ENCODE measurements around the gene ZNF768.

DNA sequence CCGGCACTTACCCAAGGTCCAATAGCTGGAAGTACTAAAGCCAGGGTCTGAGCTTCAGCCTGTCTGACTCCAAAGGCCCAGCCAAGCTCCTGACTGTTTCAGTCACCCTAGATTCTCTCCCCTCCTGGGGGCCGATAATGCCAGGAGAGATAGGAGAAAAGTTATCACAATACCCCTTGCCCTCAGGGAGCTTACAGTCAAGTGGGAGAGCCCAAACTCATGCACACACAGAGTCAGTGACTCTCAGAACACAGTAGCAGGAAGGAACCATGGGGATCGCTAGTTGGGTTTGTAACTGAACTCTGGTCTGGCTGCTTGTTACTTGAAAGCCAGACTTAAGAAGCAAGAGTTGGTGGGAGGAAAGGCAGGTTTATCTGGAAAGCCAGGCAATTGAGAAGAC lies 14.9 kb downstream of the ZNF768 start:
- TF ChIP-seq POLR2AphosphoS5 (IDR thresholded peaks at IDR 0.05; ENCODE audit: low read depth, low read length) (no peak), POLR2A (IDR thresholded peaks at IDR 0.05; ENCODE audit: borderline replicate concordance, extremely low read depth, insufficient read depth, insufficient read length) (no peak), SRF (IDR thresholded peaks at IDR 0.05; ENCODE audit: low read depth) (no peak), CEBPB (IDR thresholded peaks at IDR 0.05; ENCODE audit: low read depth) (no peak), EZH2phosphoT487 (IDR thresholded peaks at IDR 0.05; ENCODE audit: borderline replicate concordance) (no peak), CBX3 (IDR thresholded peaks at IDR 0.05; ENCODE audit: low read depth) (no peak), EZH2 (IDR thresholded peaks at IDR 0.05) (no peak), EGR1 (IDR thresholded peaks at IDR 0.05; ENCODE audit: low read depth) (no peak)
- TF ChIP-seq, protein P1, sequence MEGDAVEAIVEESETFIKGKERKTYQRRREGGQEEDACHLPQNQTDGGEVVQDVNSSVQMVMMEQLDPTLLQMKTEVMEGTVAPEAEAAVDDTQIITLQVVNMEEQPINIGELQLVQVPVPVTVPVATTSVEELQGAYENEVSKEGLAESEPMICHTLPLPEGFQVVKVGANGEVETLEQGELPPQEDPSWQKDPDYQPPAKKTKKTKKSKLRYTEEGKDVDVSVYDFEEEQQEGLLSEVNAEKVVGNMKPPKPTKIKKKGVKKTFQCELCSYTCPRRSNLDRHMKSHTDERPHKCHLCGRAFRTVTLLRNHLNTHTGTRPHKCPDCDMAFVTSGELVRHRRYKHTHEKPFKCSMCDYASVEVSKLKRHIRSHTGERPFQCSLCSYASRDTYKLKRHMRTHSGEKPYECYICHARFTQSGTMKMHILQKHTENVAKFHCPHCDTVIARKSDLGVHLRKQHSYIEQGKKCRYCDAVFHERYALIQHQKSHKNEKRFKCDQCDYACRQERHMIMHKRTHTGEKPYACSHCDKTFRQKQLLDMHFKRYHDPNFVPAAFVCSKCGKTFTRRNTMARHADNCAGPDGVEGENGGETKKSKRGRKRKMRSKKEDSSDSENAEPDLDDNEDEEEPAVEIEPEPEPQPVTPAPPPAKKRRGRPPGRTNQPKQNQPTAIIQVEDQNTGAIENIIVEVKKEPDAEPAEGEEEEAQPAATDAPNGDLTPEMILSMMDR (IDR thresholded peaks at IDR 0.05 in 2 of 3, conservative IDR thresholded peaks at IDR 0.05 in 1 of 3; ENCODE audit: borderline replicate concordance in 1 of 3, insufficient read depth in 1 of 3, low read depth in 2 of 3, low read length in 2 of 3), result no peak
- TF ChIP-seq, protein P2, sequence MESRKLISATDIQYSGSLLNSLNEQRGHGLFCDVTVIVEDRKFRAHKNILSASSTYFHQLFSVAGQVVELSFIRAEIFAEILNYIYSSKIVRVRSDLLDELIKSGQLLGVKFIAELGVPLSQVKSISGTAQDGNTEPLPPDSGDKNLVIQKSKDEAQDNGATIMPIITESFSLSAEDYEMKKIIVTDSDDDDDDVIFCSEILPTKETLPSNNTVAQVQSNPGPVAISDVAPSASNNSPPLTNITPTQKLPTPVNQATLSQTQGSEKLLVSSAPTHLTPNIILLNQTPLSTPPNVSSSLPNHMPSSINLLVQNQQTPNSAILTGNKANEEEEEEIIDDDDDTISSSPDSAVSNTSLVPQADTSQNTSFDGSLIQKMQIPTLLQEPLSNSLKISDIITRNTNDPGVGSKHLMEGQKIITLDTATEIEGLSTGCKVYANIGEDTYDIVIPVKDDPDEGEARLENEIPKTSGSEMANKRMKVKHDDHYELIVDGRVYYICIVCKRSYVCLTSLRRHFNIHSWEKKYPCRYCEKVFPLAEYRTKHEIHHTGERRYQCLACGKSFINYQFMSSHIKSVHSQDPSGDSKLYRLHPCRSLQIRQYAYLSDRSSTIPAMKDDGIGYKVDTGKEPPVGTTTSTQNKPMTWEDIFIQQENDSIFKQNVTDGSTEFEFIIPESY (IDR thresholded peaks at IDR 0.05; ENCODE audit: extremely low read depth, insufficient replicate concordance, low read length), result no peak
